Fibroblast of lung (primary cell): ENCODE data around the gene TNRC18. TPM values are rescaled to one million over a fixed set of nuclear protein-coding genes. Genes with fewer than 3 reads are reported as not detected.
"Not testable (repeated sequence)": the region's sequence is repeated elsewhere in the genome, so short reads cannot be mapped to it uniquely, and the experiment has no call there.

Experiments used
- DNase-seq, 2 donors: peaks; one replicate each; pipeline versions ENCODE4 v3.0.0 to v3.0.0-alpha.2; 2010; ENCODE audit warnings: low read depth in 2 of 2
- H2AFZ ChIP-seq: 2 replicates; pipeline ENCODE4 v1.5.1; 2012; ENCODE audit warnings: low read length, control low read depth, inconsistent platforms
- H3K27ac ChIP-seq: 2 replicates; pipeline ENCODE4 v1.5.1; 2011; ENCODE audit warnings: low read length, control low read depth; ENCODE audit not compliant: insufficient read depth
- H3K27me3 ChIP-seq: 2 replicates; pipeline ENCODE4 v1.5.1; 2011; ENCODE audit warnings: mild to moderate bottlenecking, low read length; ENCODE audit not compliant: control insufficient read depth, insufficient read depth
- H3K36me3 ChIP-seq: 2 replicates; pipeline ENCODE4 v1.5.1; 2011; ENCODE audit warnings: low read length; ENCODE audit not compliant: control insufficient read depth, insufficient read depth
- H3K4me1 ChIP-seq: 2 replicates; pipeline ENCODE4 v1.5.1; 2011; ENCODE audit warnings: low read length; ENCODE audit not compliant: control insufficient read depth, insufficient read depth; ENCODE audit errors: extremely low read depth
- H3K4me2 ChIP-seq: 2 replicates; pipeline ENCODE4 v1.5.1; 2011; ENCODE audit warnings: low read length, control low read depth; ENCODE audit not compliant: insufficient read depth; ENCODE audit errors: extremely low read depth
- H3K4me3 ChIP-seq, 4 experiments: fragments of 200-600 bp in 1 of 4; sonication (generic) in 1 of 4; replicated peaks in 1 of 4; 2 replicates each; pipeline ENCODE4 v1.5.1; 2011 to 2016; ENCODE audit warnings: low read length in 4 of 4, low read depth in 3 of 4, mild to moderate bottlenecking in 3 of 4, control low read depth in 2 of 4, inconsistent platforms in 1 of 4, mixed read lengths in 1 of 4; ENCODE audit not compliant: insufficient read depth in 1 of 4; ENCODE audit errors: control extremely low read depth in 1 of 4
- H3K79me2 ChIP-seq: 2 replicates; pipeline ENCODE4 v1.5.1; 2012; ENCODE audit warnings: mild to moderate bottlenecking, low read length, inconsistent platforms; ENCODE audit not compliant: control insufficient read depth, insufficient read depth
- H3K9ac ChIP-seq: 2 replicates; pipeline ENCODE4 v1.5.1; 2011; ENCODE audit warnings: mild to moderate bottlenecking, low read length, control low read depth; ENCODE audit not compliant: insufficient read depth
- H3K9me3 ChIP-seq: 2 replicates; pipeline ENCODE4 v1.5.1; 2012; ENCODE audit warnings: low read depth, low read length; ENCODE audit not compliant: control insufficient read depth, insufficient read depth
- H4K20me1 ChIP-seq: 2 replicates; pipeline ENCODE4 v1.5.1; 2011; ENCODE audit warnings: low read length; ENCODE audit not compliant: control insufficient read depth, insufficient read depth; ENCODE audit errors: extremely low read depth
- CTCF ChIP-seq, 2 donors: IDR thresholded peaks in 1 of 2; conservative IDR thresholded peaks in 1 of 2; 1 replicate in 1 of 2; 2 replicates in 1 of 2; pipeline ENCODE4 v1.5.1; 2011 to 2012; ENCODE audit warnings: low read length in 2 of 2, control low read depth in 1 of 2, inconsistent platforms in 1 of 2, low read depth in 1 of 2, mild to moderate bottlenecking in 1 of 2
- EZH2 ChIP-seq: IDR thresholded peaks from 2 replicates; pipeline ENCODE4 v1.5.1; 2012; ENCODE audit warnings: low read length, control low read depth, mild to moderate bottlenecking; ENCODE audit errors: missing control alignments
- polyA plus RNA-seq, 2 donors: library from polyadenylated mRNA; depleted of rRNA in 1 of 2; stranded (reverse) in 1 of 2; unstranded in 1 of 2; fragments of >200 nt; gene quantifications; 2 replicates each; pipeline ENCODE4 v1.2.1, GENCODE V29; 2011 to 2012; ENCODE audit warnings: missing spikeins in 1 of 2
- total RNA-seq: library from RNA; depleted of rRNA; stranded (reverse); fragments of >200 nt; gene quantifications from 2 replicates; pipeline ENCODE4 v1.2.1, GENCODE V29; 2014

TNRC18 gene
- total and polyA plus RNA-seq, 2 donors (not counting 1 experiment from before 2014, with no cell fraction given), result 19.7 to 38.5 TPM

DNA sequence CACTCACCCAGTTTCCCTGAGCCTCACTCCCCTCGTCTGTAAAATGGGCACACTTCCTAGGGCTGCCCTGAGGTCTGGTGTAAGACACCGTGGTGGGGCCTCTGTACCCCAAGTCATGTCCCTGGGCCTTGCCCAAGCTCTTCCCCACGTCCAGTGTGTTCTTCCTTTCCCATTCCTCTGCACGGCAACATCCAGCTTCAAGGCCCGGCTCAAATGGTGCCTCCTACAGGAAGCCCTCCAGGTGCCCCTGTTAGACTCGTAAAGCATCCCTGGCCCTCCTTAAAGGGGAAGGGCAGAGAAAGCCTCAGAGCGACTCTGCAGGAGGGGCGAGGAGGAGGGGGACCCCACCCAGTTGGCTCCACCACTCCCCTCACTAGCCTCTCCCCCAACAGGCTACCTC is 132.3 kb downstream of the TNRC18 start:
- Histone ChIP-seq H3K27ac (no peak overlapping the region), H4K20me1 (no peaks in the 10 kb centered on the region), H3K9ac (no peak overlapping the region), H3K9me3 (no peaks in the 10 kb centered on the region), H3K4me3 (no peak overlapping the region), H3K36me3 (no peaks in the 10 kb centered on the region), H3K4me2 (no peak overlapping the region), H2AFZ (no peak overlapping the region), H3K79me2 (no peaks in the 10 kb centered on the region), H3K27me3 (no peaks in the 10 kb centered on the region), H3K4me1 (no peaks in the 10 kb centered on the region)
- no peak for DNase-seq
- TF ChIP-seq EZH2 (no peak), CTCF (conservative IDR thresholded peaks at IDR 0.05 in 1 of 2, IDR thresholded peaks at IDR 0.05 in 1 of 2; ENCODE audit: low read depth in 1 of 2, low read length in 2 of 2) (no peak)

DNA sequence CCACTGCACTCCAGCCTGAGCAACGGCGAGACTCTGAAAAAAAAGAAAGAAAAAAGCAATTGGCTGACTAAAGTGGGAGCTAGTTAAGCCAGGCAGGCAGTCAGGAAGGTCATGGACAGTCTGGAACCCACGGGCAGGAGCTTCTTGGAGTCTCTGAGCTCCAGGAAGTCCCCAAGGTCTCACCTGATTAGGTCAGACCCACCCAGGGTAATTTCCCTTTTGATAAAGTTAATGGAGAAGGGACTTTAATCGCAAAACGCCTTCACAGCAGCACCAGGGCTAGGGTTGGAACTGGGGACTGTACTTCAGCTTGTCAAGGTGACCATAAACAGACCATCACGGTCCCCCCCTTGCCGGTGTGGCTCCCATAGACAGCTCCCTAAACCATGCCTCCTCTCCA is 134.3 kb downstream of the TNRC18 start:
- H3K4me3 ChIP-seq, result no peak overlapping the region
- DNase-seq, result no peak
- H4K20me1 ChIP-seq, result no peaks in the 10 kb centered on the region
- H3K4me2 ChIP-seq, result no peak overlapping the region
- H2AFZ ChIP-seq, result no peak overlapping the region
- H3K9me3 ChIP-seq, result no peaks in the 10 kb centered on the region
- no peaks in the 10 kb centered on the region for H3K79me2 ChIP-seq
- no peaks in the 10 kb centered on the region for H3K36me3 ChIP-seq
- no peaks in the 10 kb centered on the region for H3K4me1 ChIP-seq
- no peak overlapping the region for H3K27ac ChIP-seq
- no peaks in the 10 kb centered on the region for H3K27me3 ChIP-seq
- TF ChIP-seq CTCF (conservative IDR thresholded peaks at IDR 0.05 in 1 of 2, IDR thresholded peaks at IDR 0.05 in 1 of 2; ENCODE audit: low read depth in 1 of 2, low read length in 2 of 2) (no peak), EZH2 (no peak)
- H3K9ac ChIP-seq, result no peak overlapping the region

- not testable (repeated sequence) for H3K4me2 ChIP-seq, H3K9me3 ChIP-seq, H3K4me1 ChIP-seq, DNase-seq, H4K20me1 ChIP-seq, H3K36me3 ChIP-seq, H3K9ac ChIP-seq, H3K27ac ChIP-seq, H3K4me3 ChIP-seq, H3K27me3 ChIP-seq, H2AFZ ChIP-seq, H3K79me2 ChIP-seq
Measured at GRCh38 chr7:5288560-5288959, 135.1 kb downstream of the TNRC18 start.
